Astrocyte (in vitro differentiated cells and primary cell): ENCODE measurements around the gene SPSB1.

Source experiments
- EZH2 ChIP-seq: IDR thresholded peaks from 2 replicates; pipeline ENCODE4 v1.6.1; 2012; ENCODE audit warnings: mild to moderate bottlenecking, low read length, inconsistent platforms; ENCODE audit not compliant: insufficient read depth
- TF ChIP-seq, protein P1 (sequence below): IDR thresholded peaks from 2 replicates; pipeline ENCODE4 v1.5.1; 2011; ENCODE audit warnings: low read depth, mild to moderate bottlenecking, inconsistent platforms, low read length, moderate library complexity; ENCODE audit not compliant: insufficient read depth

DNA sequence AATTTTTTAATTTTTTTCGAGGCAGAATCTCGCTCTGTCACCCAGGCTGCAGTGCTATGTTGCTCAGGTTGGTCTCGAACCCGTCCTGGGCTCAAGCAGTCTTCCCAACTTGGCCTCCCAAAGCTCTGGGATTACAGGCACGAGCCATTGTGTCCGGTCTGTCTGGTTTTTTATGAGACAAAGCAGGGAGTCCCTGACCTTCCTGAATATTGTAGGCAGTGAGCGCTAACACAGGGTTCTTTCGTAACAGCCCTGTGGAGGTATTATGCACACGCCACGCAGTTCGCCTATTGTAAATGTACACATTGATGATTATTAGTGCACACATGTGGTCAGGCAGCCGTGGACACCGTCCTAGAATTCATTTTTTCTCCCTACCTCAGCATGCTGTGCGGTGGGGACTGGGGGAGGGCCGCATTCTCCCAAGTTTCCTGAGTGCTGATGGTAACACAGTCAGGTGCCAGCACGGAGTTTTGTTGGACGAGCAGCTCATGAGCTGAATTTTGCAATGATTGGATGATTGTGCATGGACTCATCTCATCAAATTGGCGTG lies 19.6 kb downstream of the SPSB1 start:
- TF ChIP-seq, protein P1, sequence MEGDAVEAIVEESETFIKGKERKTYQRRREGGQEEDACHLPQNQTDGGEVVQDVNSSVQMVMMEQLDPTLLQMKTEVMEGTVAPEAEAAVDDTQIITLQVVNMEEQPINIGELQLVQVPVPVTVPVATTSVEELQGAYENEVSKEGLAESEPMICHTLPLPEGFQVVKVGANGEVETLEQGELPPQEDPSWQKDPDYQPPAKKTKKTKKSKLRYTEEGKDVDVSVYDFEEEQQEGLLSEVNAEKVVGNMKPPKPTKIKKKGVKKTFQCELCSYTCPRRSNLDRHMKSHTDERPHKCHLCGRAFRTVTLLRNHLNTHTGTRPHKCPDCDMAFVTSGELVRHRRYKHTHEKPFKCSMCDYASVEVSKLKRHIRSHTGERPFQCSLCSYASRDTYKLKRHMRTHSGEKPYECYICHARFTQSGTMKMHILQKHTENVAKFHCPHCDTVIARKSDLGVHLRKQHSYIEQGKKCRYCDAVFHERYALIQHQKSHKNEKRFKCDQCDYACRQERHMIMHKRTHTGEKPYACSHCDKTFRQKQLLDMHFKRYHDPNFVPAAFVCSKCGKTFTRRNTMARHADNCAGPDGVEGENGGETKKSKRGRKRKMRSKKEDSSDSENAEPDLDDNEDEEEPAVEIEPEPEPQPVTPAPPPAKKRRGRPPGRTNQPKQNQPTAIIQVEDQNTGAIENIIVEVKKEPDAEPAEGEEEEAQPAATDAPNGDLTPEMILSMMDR: no peak
- TF ChIP-seq EZH2: no peak
